Panc1 (cell line): Measurements from ENCODE around the gene FAM227B. TPM values are rescaled to one million over a fixed set of nuclear protein-coding genes. Genes with fewer than 3 reads are reported as not detected.

Experiments used
- ATAC-seq: fragments of 200-7000 bp; cut with Tn5 transposase; 2 replicates; pipeline ENCODE4 v1.9.1; 2020; ENCODE audit warnings: mild to moderate bottlenecking, moderate library complexity
- BruUV-seq: library from RNA; stranded (reverse); fragments of 400-500 nt; replicated peaks from 2 replicates; lab custom pipeline; 2021; lab: Mats Ljungman, UMichigan
- CTCF ChIA-PET: fragments of 300-600 bp; sonication (Branson Sonifier 250); formaldehyde crosslinking; loops from one replicate; lab custom pipeline; 2022; ENCODE audit warnings: antibody characterized with exemption; lab: Charles Lee
- POLR2A ChIA-PET: fragments of 300-600 bp; sonication (Branson Sonifier 250); formaldehyde crosslinking; loops from one replicate; lab custom pipeline; 2022; ENCODE audit warnings: antibody characterized with exemption; lab: Charles Lee
- DNase-seq: peaks from one replicate; pipeline ENCODE4 v3.0.0-alpha.2; 2010; ENCODE audit warnings: low read depth, low spot score
- H3K27ac ChIP-seq: 2 replicates; pipeline ENCODE4 v1.5.1; 2011; ENCODE audit warnings: mild to moderate bottlenecking, low read length, inconsistent platforms
- H3K27me3 ChIP-seq: fragments of 200-500 bp; sonication (Bioruptor generic); 2 replicates; pipeline ENCODE4 v1.6.0; 2014; ENCODE audit warnings: low read length, inconsistent platforms; ENCODE audit not compliant: control insufficient read depth, insufficient read depth
- H3K36me3 ChIP-seq: fragments of 200-500 bp; sonication (Bioruptor generic); 2 replicates; pipeline ENCODE4 v1.5.1; 2014; ENCODE audit warnings: inconsistent platforms, mild to moderate bottlenecking, low read length, moderate library complexity; ENCODE audit not compliant: control insufficient read depth, insufficient read depth
- H3K4me1 ChIP-seq: 2 replicates; pipeline ENCODE4 v1.5.1; 2011; ENCODE audit warnings: inconsistent platforms, mild to moderate bottlenecking, low read length, moderate library complexity; ENCODE audit not compliant: control insufficient read depth, insufficient read depth
- H3K4me3 ChIP-seq, 2 experiments: 2 replicates each; pipeline ENCODE4 v1.5.1; 2011 to 2012; ENCODE audit warnings: low read depth in 2 of 2, low read length in 2 of 2, mild to moderate bottlenecking in 2 of 2, inconsistent platforms in 1 of 2, moderate library complexity in 1 of 2
- H3K9me3 ChIP-seq: fragments of 200-500 bp; sonication (Bioruptor generic); 2 replicates; pipeline ENCODE4 v1.5.1; 2014; ENCODE audit warnings: low read depth, mild to moderate bottlenecking, inconsistent platforms, low read length, moderate library complexity; ENCODE audit not compliant: control insufficient read depth, insufficient read depth
- CTCF ChIP-seq: fragments of 450-650 bp; IDR thresholded peaks from 2 replicates; pipeline ENCODE4 v1.5.1; 2017; ENCODE audit warnings: mild to moderate bottlenecking
- POLR2AphosphoS5 ChIP-seq: IDR thresholded peaks from 2 replicates; pipeline ENCODE4 v1.6.1; 2012; ENCODE audit warnings: mild to moderate bottlenecking, low read depth, low read length, moderate library complexity
- REST ChIP-seq, 2 experiments: IDR thresholded peaks; 2 replicates each; pipeline ENCODE4 v1.6.1; 2011 to 2012; ENCODE audit warnings: low read depth in 2 of 2, control low read depth in 1 of 2, low read length in 1 of 2, mild to moderate bottlenecking in 1 of 2, moderate library complexity in 1 of 2; ENCODE audit not compliant: insufficient read depth in 1 of 2
- SIN3A ChIP-seq: IDR thresholded peaks from 2 replicates; pipeline ENCODE4 v1.6.1; 2012; ENCODE audit warnings: low read depth, mild to moderate bottlenecking, low read length, moderate library complexity, borderline replicate concordance; ENCODE audit not compliant: insufficient read depth
- TCF7L2 ChIP-seq: IDR thresholded peaks from 2 replicates; pipeline ENCODE4 v1.6.1; 2011; ENCODE audit warnings: mild to moderate bottlenecking, low read depth, low read length, inconsistent platforms
- in situ Hi-C: cut with HindIII; loops from 2 replicates; pipeline ENCODE4 v1.10.0; 2016; ENCODE audit warnings: low sequenced_read_pairs, low pct_unique_long_range_greater_than_20kb
- intact Hi-C: fragments of 100-400 bp; cut with micrococcal nuclease; formaldehyde crosslinking; loops from one replicate; pipeline ENCODE4 v1.10.0; 2022; ENCODE audit not compliant: unreplicated experiment
- total RNA-seq: library from RNA; stranded (reverse); gene quantifications from one replicate; pipeline ENCODE4 v1.2.1, GENCODE V29; 2021; ENCODE audit not compliant: unreplicated experiment

FAM227B gene
- total RNA-seq, 1 experiment from 2014 or later = 1.2 TPM

GRCh38 chr15:49468481-49468839, 152.2 kb downstream of the FAM227B start:
- Histone ChIP-seq H3K4me3 (no peak overlapping the region), H3K36me3 (no peaks in the 10 kb centered on the region), H3K27ac (no peak overlapping the region), H3K9me3 (no peaks in the 10 kb centered on the region), H3K27me3 (no peaks in the 10 kb centered on the region), H3K4me1 (no peaks in the 10 kb centered on the region)
- intact Hi-C loops = no loop called here
- POLR2A ChIA-PET = no interaction called here
- ATAC-seq (no peak), DNase-seq (peak; percentile 17)
- in situ Hi-C loops = no loop called here
- no TSS peak for BruUV-seq
- TF ChIP-seq TCF7L2 (no peak), REST (IDR thresholded peaks at IDR 0.05; ENCODE audit: insufficient read depth in 1 of 2, low read depth in 2 of 2, low read length in 1 of 2) (no peak), CTCF (no peak), POLR2AphosphoS5 (no peak), SIN3A (no peak)
- CTCF ChIA-PET = no interaction called here

GRCh38 chr15:49467746-49468480, 152.7 kb downstream of the FAM227B start:
- intact Hi-C loops = no loop called here
- Histone ChIP-seq H3K4me1 (no peaks in the 10 kb centered on the region), H3K27ac (no peak overlapping the region), H3K4me3 (no peak overlapping the region), H3K36me3 (no peaks in the 10 kb centered on the region), H3K27me3 (no peaks in the 10 kb centered on the region), H3K9me3 (no peaks in the 10 kb centered on the region)
- ChIA-PET POLR2A (no interaction called here), CTCF (no interaction called here)
- in situ Hi-C loops = no loop called here
- no peak for DNase-seq
- no peak for TF ChIP-seq POLR2AphosphoS5
- TF ChIP-seq REST (IDR thresholded peaks at IDR 0.05; ENCODE audit: insufficient read depth in 1 of 2, low read depth in 2 of 2, low read length in 1 of 2) = no peak
- TF ChIP-seq SIN3A = no peak
- TF ChIP-seq CTCF = no peak
- no peak for TF ChIP-seq TCF7L2
- no TSS peak for BruUV-seq
- no peak for ATAC-seq
